Adrenal gland (tissue), 5 donors: ENCODE data around the gene FADS2.

ENCODE experiments used
- CTCF ChIP-seq, 6 experiments: fragments of 450-650 bp in 4 of 6; fragments of 200-600 bp in 2 of 6; sonication (generic) in 1 of 6; IDR thresholded peaks; 1 replicate in 5 of 6; 2 replicates in 1 of 6; pipeline versions ENCODE4 v1.5.1 to v1.8.0; 2016 to 2021; ENCODE audit warnings: antibody characterized with exemption in 6 of 6, mild to moderate bottlenecking in 2 of 6, moderate library complexity in 1 of 6
- POLR2A ChIP-seq, 2 donors: fragments of 450-650 bp; IDR thresholded peaks; one replicate each; pipeline ENCODE4 v1.6.1; 2017; ENCODE audit warnings: antibody characterized with exemption in 2 of 2, mild to moderate bottlenecking in 2 of 2, moderate library complexity in 1 of 2
- donor health status: DM: no; HTN: no; CAD: no.

- no peak for TF ChIP-seq POLR2A (IDR thresholded peaks at IDR 0.05)
- no peak for TF ChIP-seq CTCF (IDR thresholded peaks at IDR 0.05)
These were observed 7.9 kb upstream of the FADS2 start for GRCh38 chr11:61820174-61820573.
